PC-9 (cell line): ENCODE measurements around the gene FLT4.

ENCODE experiments used
- EZH2 ChIP-seq: fragments of 200-600 bp; sonication (generic); IDR thresholded peaks from 2 replicates; pipeline ENCODE4 v1.8.0; 2017; ENCODE audit warnings: antibody characterized with exemption, low read depth
- TF ChIP-seq, protein P1 (sequence below): fragments of 200-600 bp; sonication (generic); conservative IDR thresholded peaks from 2 replicates; pipeline ENCODE4 v1.6.1; 2017; ENCODE audit warnings: mixed run types, antibody characterized with exemption, mild to moderate bottlenecking, moderate library complexity

DNA sequence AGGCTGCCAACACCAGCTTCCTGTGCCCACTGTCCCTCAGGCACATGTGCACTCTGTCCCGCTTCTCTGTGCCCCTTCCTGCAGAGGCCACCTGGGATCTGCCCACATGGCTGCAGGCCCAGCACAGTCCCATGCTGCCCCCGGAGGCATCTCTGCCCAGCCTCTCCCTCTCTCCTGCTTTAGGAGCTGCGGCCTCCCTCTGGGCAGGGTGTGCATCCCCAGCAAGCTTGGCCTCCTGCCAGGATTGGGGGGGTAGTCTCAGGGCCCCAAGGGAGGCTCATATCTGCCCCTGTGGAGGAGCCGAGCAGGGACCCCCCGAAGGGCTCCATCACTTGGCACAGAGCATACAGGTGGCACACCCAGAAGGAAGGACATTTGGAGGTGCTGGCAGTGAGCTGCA lies 24.8 kb downstream of the FLT4 start:
- TF ChIP-seq, protein P1, sequence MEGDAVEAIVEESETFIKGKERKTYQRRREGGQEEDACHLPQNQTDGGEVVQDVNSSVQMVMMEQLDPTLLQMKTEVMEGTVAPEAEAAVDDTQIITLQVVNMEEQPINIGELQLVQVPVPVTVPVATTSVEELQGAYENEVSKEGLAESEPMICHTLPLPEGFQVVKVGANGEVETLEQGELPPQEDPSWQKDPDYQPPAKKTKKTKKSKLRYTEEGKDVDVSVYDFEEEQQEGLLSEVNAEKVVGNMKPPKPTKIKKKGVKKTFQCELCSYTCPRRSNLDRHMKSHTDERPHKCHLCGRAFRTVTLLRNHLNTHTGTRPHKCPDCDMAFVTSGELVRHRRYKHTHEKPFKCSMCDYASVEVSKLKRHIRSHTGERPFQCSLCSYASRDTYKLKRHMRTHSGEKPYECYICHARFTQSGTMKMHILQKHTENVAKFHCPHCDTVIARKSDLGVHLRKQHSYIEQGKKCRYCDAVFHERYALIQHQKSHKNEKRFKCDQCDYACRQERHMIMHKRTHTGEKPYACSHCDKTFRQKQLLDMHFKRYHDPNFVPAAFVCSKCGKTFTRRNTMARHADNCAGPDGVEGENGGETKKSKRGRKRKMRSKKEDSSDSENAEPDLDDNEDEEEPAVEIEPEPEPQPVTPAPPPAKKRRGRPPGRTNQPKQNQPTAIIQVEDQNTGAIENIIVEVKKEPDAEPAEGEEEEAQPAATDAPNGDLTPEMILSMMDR: no peak
- no peak for TF ChIP-seq EZH2
